ENCODE measurements around the gene GAK.

Gene GAK

DNA sequence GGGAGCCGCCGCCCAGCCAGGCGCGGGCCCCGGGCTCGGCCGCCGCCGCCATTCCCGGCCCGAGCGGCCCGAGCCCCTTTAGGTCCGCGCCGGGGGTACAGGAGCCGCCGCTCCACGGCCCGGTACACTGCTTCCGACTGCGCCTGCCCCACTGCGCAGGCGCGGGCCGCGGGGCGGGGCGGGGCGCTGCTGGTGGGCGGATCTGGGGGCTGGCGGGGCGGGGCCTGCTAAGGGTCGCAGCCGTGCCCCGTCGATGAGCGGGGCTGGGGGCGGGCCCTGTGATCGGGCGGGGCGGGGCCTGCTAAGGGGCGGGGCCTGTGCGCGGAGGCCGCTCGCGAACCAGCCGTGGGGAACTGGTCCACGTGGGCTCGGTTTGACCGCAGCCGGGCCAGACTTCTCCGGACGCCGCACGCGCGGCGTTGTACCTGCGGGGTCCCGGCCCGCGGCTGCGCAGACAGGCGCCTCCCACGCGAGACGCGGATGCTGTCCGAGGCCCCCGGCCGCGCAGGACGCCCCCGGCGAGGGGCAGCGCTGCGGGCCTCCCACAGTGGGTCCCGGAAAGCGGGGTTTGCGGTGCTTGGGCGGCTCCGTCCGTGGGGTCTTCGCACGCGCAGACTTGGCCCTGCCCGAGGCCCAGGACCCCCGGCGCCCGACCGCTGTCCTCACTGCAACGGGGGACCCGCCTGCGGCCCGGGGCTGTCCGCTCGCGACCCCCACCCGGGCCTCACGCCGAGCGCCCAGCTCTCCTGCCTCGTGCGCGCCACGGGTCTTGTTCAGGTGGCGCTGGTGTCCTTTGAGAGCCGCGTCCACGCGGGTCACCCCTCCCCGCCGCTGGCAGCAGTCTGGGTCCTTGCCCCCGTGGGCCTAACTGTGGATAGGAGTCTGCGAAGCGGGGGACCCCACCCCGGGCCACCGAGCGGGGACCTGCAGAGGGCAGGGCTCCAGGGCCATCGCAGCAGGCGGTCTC lies 41.6 kb upstream of the GAK start, which contains the start of gene DGKQ:
Gene DGKQ, minus strand, starts transcription at position 139 of the 967 bp plus-strand sequence. Its CDS starts 87 bp downstream, at position 52.
- ATAC-seq (ENCODE audit: low read depth) (peak; percentile 59), DNase-seq (ENCODE audit: low spot score) (no peak)
- no peaks in the 10 kb centered on the region for H3K27me3 ChIP-seq (ENCODE audit: insufficient read depth, poor library complexity, severe bottlenecking)
- peaks cover 3% of the 10 kb centered on the region for H3K4me1 ChIP-seq (ENCODE audit: insufficient read depth, poor library complexity, severe bottlenecking)
- H3K9me3 ChIP-seq (ENCODE audit: severe bottlenecking), result no peaks in the 10 kb centered on the region
- H3K27ac ChIP-seq (ENCODE audit: poor library complexity, severe bottlenecking), result no peak within 1 kb of the TSS
- H3K4me3 ChIP-seq (ENCODE audit: severe bottlenecking), result peak within 1 kb of the TSS; percentile 50
- no peaks in the 10 kb centered on the region for H3K36me3 ChIP-seq (ENCODE audit: low read depth)
- TF ChIP-seq, protein P1, sequence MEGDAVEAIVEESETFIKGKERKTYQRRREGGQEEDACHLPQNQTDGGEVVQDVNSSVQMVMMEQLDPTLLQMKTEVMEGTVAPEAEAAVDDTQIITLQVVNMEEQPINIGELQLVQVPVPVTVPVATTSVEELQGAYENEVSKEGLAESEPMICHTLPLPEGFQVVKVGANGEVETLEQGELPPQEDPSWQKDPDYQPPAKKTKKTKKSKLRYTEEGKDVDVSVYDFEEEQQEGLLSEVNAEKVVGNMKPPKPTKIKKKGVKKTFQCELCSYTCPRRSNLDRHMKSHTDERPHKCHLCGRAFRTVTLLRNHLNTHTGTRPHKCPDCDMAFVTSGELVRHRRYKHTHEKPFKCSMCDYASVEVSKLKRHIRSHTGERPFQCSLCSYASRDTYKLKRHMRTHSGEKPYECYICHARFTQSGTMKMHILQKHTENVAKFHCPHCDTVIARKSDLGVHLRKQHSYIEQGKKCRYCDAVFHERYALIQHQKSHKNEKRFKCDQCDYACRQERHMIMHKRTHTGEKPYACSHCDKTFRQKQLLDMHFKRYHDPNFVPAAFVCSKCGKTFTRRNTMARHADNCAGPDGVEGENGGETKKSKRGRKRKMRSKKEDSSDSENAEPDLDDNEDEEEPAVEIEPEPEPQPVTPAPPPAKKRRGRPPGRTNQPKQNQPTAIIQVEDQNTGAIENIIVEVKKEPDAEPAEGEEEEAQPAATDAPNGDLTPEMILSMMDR (IDR thresholded peaks at IDR 0.05; ENCODE audit: poor library complexity, severe bottlenecking), result no peak

DNA sequence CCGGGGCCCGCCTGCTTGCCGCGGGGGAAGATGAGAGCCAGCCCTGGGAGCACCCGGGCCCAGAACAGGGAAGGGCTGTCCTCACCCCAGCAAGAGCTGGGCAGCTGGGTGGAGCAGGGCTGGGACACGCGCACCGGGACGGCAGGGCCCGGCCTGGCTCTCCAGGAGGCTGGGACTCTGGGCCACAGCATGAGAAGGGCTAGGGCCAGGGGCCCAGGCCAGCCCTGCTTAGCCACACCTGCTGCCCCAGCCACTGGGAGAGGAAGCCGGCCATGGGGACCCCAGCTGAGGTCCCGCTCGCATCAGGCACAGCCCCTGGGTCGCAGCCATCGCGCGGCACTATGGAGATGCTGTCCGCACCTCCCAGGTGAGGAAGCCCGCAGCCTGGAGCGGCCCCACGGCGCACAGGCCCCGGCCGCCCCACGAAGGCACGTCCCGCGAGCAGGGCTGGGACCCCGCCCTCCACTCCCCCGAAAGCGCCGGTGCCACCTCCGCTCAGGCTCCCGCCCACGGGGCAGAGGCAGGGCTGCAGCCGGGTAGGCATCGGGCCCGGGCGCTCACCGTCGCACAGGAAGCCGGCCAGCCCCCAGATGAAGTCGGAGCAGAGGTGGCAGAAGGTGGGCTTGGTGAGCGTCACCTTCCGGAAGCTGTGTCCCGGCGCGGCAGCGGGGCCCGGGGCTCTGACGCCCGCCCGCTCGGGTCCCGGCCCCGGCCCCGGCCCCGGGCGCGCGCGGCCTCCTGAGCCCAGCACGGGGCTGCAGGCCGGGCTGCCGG lies 40.7 kb upstream of the GAK start:
- Histone ChIP-seq H3K9me3 (ENCODE audit: severe bottlenecking) (no peaks in the 10 kb centered on the region), H3K4me1 (ENCODE audit: insufficient read depth, poor library complexity, severe bottlenecking) (no peaks in the 10 kb centered on the region), H3K36me3 (ENCODE audit: low read depth) (no peaks in the 10 kb centered on the region), H3K27ac (ENCODE audit: poor library complexity, severe bottlenecking) (no peak overlapping the region), H3K4me3 (ENCODE audit: severe bottlenecking) (peak overlapping the region; percentile 50), H3K27me3 (ENCODE audit: insufficient read depth, poor library complexity, severe bottlenecking) (no peaks in the 10 kb centered on the region)
- DNase-seq (ENCODE audit: low spot score), result no peak
- peak; percentile 63 for ATAC-seq (ENCODE audit: low read depth)
- TF ChIP-seq, protein P1 (IDR thresholded peaks at IDR 0.05; ENCODE audit: poor library complexity, severe bottlenecking), result no peak

DNA sequence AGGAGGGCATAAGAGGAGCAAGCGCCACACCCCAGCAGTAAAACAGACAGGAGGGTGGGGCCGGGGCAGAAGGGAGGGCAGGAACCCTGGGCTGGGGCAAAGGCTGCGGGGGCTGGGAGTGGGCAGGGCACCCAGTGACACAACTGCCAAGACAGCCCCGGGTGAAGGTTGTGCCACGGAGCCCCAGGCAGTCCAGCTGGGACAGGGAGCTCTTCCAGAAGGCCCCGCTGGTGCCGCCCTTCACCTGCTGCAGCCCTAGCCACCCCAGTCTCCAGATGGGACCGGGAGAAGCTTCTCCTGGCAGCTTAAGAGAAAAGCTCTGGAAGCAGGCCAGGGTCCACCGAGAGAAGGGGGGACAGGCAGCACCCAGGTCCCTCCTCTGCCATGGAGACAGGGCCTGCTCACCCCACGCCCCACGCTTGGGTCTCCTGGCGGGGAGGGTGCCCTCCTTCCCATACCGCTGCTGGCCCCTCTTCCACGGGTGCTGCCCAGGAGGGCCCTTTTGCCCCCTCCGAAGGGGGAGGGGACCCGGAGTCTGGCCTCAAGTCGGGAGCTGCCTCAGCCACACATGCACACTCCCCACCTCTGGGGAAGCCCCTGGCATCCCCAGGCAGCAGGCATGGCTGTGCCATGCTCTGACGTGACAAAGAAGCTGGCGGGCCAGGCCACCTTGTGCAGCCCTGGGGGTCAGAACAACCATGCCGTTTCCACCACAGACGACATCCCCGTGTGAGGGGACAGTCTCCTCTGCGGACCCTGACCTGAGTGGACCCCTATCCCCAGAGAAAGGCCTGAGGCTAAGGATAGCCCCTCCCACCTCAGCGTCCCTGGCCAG lies 39.8 kb upstream of the GAK start:
- no peak for ATAC-seq (ENCODE audit: low read depth)
- TF ChIP-seq, protein P1 (IDR thresholded peaks at IDR 0.05; ENCODE audit: poor library complexity, severe bottlenecking), result no peak

DNA sequence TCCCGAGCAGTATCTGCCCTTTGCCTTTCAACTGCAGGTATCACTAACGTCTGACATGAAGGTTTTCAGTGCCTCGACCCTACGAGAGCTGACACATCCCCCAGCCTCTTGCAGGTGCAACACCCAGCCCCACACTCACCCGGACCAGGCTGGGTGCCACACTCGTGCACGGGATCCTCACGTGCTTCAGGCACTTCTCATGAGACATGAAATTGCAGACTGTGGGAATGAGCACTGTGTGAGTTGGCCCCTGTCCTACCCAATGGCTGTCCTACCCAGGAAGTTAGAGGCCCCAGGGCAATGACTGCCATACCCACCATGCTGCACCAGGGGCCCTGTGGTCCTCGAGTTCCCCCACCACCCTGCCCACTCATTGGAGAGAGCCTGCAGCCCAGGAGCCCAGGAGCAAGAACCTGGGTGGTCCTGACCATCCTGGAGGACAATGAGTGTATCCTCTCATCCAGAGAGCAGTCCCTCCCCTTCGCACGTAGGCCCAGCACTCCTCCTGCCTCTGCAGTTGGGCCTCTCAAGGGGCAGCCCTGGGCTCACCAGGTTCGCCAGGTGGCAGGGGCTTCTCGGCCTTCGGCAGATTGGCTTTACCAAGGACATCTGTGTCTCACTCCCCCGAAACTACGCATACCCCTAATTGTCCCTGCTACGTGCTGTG lies 38.9 kb upstream of the GAK start:
- H3K9me3 ChIP-seq (ENCODE audit: severe bottlenecking), result no peaks in the 10 kb centered on the region
- H3K27me3 ChIP-seq (ENCODE audit: insufficient read depth, poor library complexity, severe bottlenecking), result no peaks in the 10 kb centered on the region
- no peak overlapping the region for H3K27ac ChIP-seq (ENCODE audit: poor library complexity, severe bottlenecking)
- H3K4me1 ChIP-seq (ENCODE audit: insufficient read depth, poor library complexity, severe bottlenecking), result no peaks in the 10 kb centered on the region
- ATAC-seq (ENCODE audit: low read depth) (no peak), DNase-seq (ENCODE audit: low spot score) (no peak)
- TF ChIP-seq, protein P1 (IDR thresholded peaks at IDR 0.05; ENCODE audit: poor library complexity, severe bottlenecking), result no peak
- H3K4me3 ChIP-seq (ENCODE audit: severe bottlenecking), result no peak overlapping the region
- no peaks in the 10 kb centered on the region for H3K36me3 ChIP-seq (ENCODE audit: low read depth)

More for the DNA sequence above, 39.8 kb upstream of the GAK start:
- H3K4me1 ChIP-seq (ENCODE audit: insufficient read depth, poor library complexity, severe bottlenecking), result no peaks in the 10 kb centered on the region
- H3K27ac ChIP-seq (ENCODE audit: poor library complexity, severe bottlenecking), result no peak overlapping the region
- peak overlapping the region; percentile 50 for H3K4me3 ChIP-seq (ENCODE audit: severe bottlenecking)
- no peak for DNase-seq (ENCODE audit: low spot score)
- H3K36me3 ChIP-seq (ENCODE audit: low read depth), result no peaks in the 10 kb centered on the region
- H3K9me3 ChIP-seq (ENCODE audit: severe bottlenecking), result no peaks in the 10 kb centered on the region
- H3K27me3 ChIP-seq (ENCODE audit: insufficient read depth, poor library complexity, severe bottlenecking), result no peaks in the 10 kb centered on the region

Data from RWPE2 (cell line).